Fibroblast of lung (primary cell): ENCODE measurements around the gene ANKMY1. TPM values are rescaled to one million over a fixed set of nuclear protein-coding genes. Genes with fewer than 3 reads are reported as not detected.
A peak's percentile ranks its signal among the peaks of the same experiment; 100 is the strongest.

Source experiments
- DNase-seq, 2 donors: peaks; one replicate each; pipeline versions ENCODE4 v3.0.0 to v3.0.0-alpha.2; 2010; ENCODE audit warnings: low read depth in 2 of 2
- H2AFZ ChIP-seq: 2 replicates; pipeline ENCODE4 v1.5.1; 2012; ENCODE audit warnings: low read length, control low read depth, inconsistent platforms
- H3K27ac ChIP-seq: 2 replicates; pipeline ENCODE4 v1.5.1; 2011; ENCODE audit warnings: low read length, control low read depth; ENCODE audit not compliant: insufficient read depth
- H3K27me3 ChIP-seq: 2 replicates; pipeline ENCODE4 v1.5.1; 2011; ENCODE audit warnings: mild to moderate bottlenecking, low read length; ENCODE audit not compliant: control insufficient read depth, insufficient read depth
- H3K36me3 ChIP-seq: 2 replicates; pipeline ENCODE4 v1.5.1; 2011; ENCODE audit warnings: low read length; ENCODE audit not compliant: control insufficient read depth, insufficient read depth
- H3K4me1 ChIP-seq: 2 replicates; pipeline ENCODE4 v1.5.1; 2011; ENCODE audit warnings: low read length; ENCODE audit not compliant: control insufficient read depth, insufficient read depth; ENCODE audit errors: extremely low read depth
- H3K4me2 ChIP-seq: 2 replicates; pipeline ENCODE4 v1.5.1; 2011; ENCODE audit warnings: low read length, control low read depth; ENCODE audit not compliant: insufficient read depth; ENCODE audit errors: extremely low read depth
- H3K4me3 ChIP-seq, 4 experiments: fragments of 200-600 bp in 1 of 4; sonication (generic) in 1 of 4; replicated peaks in 1 of 4; 2 replicates each; pipeline ENCODE4 v1.5.1; 2011 to 2016; ENCODE audit warnings: low read length in 4 of 4, low read depth in 3 of 4, mild to moderate bottlenecking in 3 of 4, control low read depth in 2 of 4, inconsistent platforms in 1 of 4, mixed read lengths in 1 of 4; ENCODE audit not compliant: insufficient read depth in 1 of 4; ENCODE audit errors: control extremely low read depth in 1 of 4
- H3K79me2 ChIP-seq: 2 replicates; pipeline ENCODE4 v1.5.1; 2012; ENCODE audit warnings: mild to moderate bottlenecking, low read length, inconsistent platforms; ENCODE audit not compliant: control insufficient read depth, insufficient read depth
- H3K9ac ChIP-seq: 2 replicates; pipeline ENCODE4 v1.5.1; 2011; ENCODE audit warnings: mild to moderate bottlenecking, low read length, control low read depth; ENCODE audit not compliant: insufficient read depth
- H3K9me3 ChIP-seq: 2 replicates; pipeline ENCODE4 v1.5.1; 2012; ENCODE audit warnings: low read depth, low read length; ENCODE audit not compliant: control insufficient read depth, insufficient read depth
- H4K20me1 ChIP-seq: 2 replicates; pipeline ENCODE4 v1.5.1; 2011; ENCODE audit warnings: low read length; ENCODE audit not compliant: control insufficient read depth, insufficient read depth; ENCODE audit errors: extremely low read depth
- CTCF ChIP-seq, 2 donors: IDR thresholded peaks in 1 of 2; conservative IDR thresholded peaks in 1 of 2; 1 replicate in 1 of 2; 2 replicates in 1 of 2; pipeline ENCODE4 v1.5.1; 2011 to 2012; ENCODE audit warnings: low read length in 2 of 2, control low read depth in 1 of 2, inconsistent platforms in 1 of 2, low read depth in 1 of 2, mild to moderate bottlenecking in 1 of 2
- EZH2 ChIP-seq: IDR thresholded peaks from 2 replicates; pipeline ENCODE4 v1.5.1; 2012; ENCODE audit warnings: low read length, control low read depth, mild to moderate bottlenecking; ENCODE audit errors: missing control alignments
- polyA plus RNA-seq, 2 donors: library from polyadenylated mRNA; depleted of rRNA in 1 of 2; stranded (reverse) in 1 of 2; unstranded in 1 of 2; fragments of >200 nt; gene quantifications; 2 replicates each; pipeline ENCODE4 v1.2.1, GENCODE V29; 2011 to 2012; ENCODE audit warnings: missing spikeins in 1 of 2
- total RNA-seq: library from RNA; depleted of rRNA; stranded (reverse); fragments of >200 nt; gene quantifications from 2 replicates; pipeline ENCODE4 v1.2.1, GENCODE V29; 2014

ANKMY1 gene
- total and polyA plus RNA-seq, 2 donors (not counting 1 experiment from before 2014, with no cell fraction given) = 2.8 to 7.4 TPM

- Histone ChIP-seq H3K27me3 (no peaks in the 10 kb centered on the region), H3K9ac (no peak overlapping the region), H3K79me2 (peaks cover 20% of the 10 kb centered on the region), H2AFZ (no peak overlapping the region), H3K36me3 (peaks cover 3% of the 10 kb centered on the region), H3K4me1 (peaks cover 7% of the 10 kb centered on the region), H3K4me3 (no peak overlapping the region), H3K4me2 (no peak overlapping the region), H4K20me1 (no peaks in the 10 kb centered on the region), H3K27ac (no peak overlapping the region), H3K9me3 (no peaks in the 10 kb centered on the region)
- DNase-seq = no peak
- no peak for TF ChIP-seq CTCF (conservative IDR thresholded peaks at IDR 0.05 in 1 of 2, IDR thresholded peaks at IDR 0.05 in 1 of 2; ENCODE audit: low read depth in 1 of 2, low read length in 2 of 2)
- TF ChIP-seq EZH2 = no peak
Measured at GRCh38 chr2:240455647-240456446, 101.9 kb downstream of the ANKMY1 start.

DNA sequence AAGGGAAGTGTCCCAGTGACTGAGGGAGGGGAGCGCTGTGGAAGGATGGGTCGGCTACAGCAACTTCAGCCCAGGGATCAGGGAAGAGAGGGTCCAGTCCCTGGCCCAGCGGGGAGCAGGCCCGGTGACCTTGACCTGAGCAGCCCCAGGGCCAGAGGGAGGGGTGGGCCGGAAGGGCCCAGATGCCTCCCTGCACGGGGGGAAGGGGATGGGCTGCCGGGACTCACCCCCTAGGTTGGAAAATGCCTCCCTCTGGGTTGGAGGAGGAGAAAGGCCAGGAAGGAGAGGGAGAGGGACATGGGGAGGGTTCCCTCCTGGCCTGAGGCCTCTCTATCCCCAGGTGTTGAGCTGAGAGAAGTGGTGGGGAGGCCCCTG lies 102.5 kb downstream of the ANKMY1 start:
- H3K36me3 ChIP-seq = peaks cover 3% of the 10 kb centered on the region
- no peaks in the 10 kb centered on the region for H4K20me1 ChIP-seq
- H3K4me2 ChIP-seq = no peak overlapping the region
- no peak for DNase-seq
- no peaks in the 10 kb centered on the region for H3K27me3 ChIP-seq
- no peak overlapping the region for H3K4me3 ChIP-seq
- no peaks in the 10 kb centered on the region for H3K9me3 ChIP-seq
- peaks cover 24% of the 10 kb centered on the region for H3K79me2 ChIP-seq
- H2AFZ ChIP-seq = no peak overlapping the region
- H3K9ac ChIP-seq = no peak overlapping the region
- H3K4me1 ChIP-seq = peaks cover 10% of the 10 kb centered on the region
- no peak for TF ChIP-seq CTCF (conservative IDR thresholded peaks at IDR 0.05 in 1 of 2, IDR thresholded peaks at IDR 0.05 in 1 of 2; ENCODE audit: low read depth in 1 of 2, low read length in 2 of 2)
- H3K27ac ChIP-seq = no peak overlapping the region

DNA sequence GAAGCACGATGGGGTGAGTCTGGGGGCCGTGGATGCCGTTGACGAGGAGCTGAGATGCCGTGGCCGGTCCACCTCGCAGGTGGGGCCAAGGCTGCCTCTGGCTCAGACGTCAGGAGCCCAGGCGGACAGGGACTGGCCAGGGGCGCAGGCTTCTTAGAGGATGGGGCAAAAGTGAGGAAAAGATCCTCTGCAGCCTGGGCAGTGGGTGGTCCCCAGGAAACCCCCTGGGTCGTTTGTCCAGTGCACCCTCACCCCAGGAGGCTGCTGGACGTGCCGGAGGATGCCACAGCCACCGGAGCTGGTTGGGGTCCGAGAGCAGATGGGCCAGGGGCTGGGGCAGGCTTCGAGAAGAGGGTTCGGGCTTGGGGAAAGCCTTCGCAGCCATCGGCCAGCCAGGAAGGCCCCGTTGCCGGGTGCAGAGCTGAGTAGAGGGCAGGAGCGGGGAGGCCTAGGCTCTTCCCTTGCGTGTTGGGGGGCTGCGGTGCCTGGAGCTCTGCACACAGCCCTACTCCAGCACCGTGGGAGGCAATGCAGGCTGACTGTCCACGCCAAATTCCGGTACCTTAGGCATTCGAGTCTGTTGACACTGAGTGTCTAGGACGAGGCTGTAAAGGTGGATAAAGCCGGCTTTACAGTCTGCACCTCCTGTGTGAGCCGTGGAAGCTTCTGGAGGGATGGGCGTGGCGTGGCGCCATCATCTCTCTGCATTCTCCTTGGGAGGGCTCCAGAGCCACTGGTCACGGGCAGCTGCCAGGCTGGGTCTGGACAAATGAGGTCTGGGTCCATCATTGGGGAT lies 103.5 kb downstream of the ANKMY1 start:
- no peak overlapping the region for H2AFZ ChIP-seq
- H4K20me1 ChIP-seq = no peaks in the 10 kb centered on the region
- H3K27me3 ChIP-seq = no peaks in the 10 kb centered on the region
- TF ChIP-seq EZH2 (no peak), CTCF (conservative IDR thresholded peaks at IDR 0.05 in 1 of 2, IDR thresholded peaks at IDR 0.05 in 1 of 2; ENCODE audit: low read depth in 1 of 2, low read length in 2 of 2) (no peak)
- no peaks in the 10 kb centered on the region for H3K9me3 ChIP-seq
- no peaks in the 10 kb centered on the region for H3K36me3 ChIP-seq
- no peak overlapping the region for H3K9ac ChIP-seq
- no peak overlapping the region for H3K27ac ChIP-seq
- DNase-seq = no peak
- peaks cover 11% of the 10 kb centered on the region for H3K4me1 ChIP-seq
- no peak overlapping the region for H3K4me2 ChIP-seq
- H3K4me3 ChIP-seq = peak overlapping the region in 1 of 4 experiments; percentile 10
- H3K79me2 ChIP-seq = peaks cover 33% of the 10 kb centered on the region
